Measurements from ENCODE around the gene C3orf18. TPM values are rescaled to one million over a fixed set of nuclear protein-coding genes. Genes with fewer than 3 reads are reported as not detected.
"Not testable (repeated sequence)": the region's sequence is repeated elsewhere in the genome, so short reads cannot be mapped to it uniquely, and the experiment has no call there.

Gene C3orf18
- total RNA-seq, 1 donor from 2014 or later, result 1.5 TPM

DNA sequence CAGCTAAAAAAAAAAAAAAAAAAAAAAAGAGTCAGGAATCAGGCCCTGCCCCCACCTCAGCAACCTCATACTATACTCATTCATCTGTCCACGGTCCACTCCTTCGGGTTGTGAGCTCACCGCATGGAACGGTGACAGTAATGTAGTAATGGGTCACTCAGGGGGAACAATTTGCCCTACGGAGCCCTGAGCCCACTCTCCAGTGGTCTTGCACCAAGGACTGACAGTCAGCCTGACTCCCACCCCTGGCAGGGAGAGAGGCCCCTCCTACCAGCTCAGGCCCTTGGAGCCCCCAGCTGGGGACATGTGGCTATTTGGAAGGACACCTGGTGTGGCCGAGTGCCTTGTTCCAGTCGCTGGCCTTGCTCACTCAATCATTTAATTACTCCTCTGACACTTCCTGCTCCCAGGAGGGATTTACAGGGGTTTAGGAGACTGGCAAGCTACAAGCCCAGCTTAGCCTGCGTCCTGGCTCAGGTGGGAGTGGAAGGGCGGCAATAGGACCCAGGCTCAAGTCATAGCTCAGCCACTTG is 44.2 kb downstream of the C3orf18 start:
- DNase-seq (ENCODE audit: low read depth in 2 of 2), result no peak

DNA sequence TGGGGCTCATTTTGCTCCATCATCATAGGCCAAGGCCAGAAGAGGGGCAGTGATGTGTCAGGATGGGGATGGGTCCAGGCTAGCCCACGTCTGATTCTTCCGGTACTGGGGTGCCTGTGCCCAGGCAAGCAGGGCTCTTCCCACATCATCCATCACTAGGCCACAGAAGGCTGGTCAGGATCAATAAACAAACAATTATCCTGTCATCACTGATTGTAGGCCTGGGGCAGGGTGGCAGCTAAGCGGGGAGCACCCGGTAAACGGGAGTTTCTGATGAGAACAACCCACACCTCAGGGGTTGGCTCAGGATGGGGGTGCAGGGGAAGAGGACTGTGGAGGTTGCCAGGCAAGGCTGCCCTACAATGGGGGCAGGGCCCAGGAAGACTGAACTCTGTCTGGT is 46.0 kb downstream of the C3orf18 start:
- no peak for DNase-seq (ENCODE audit: low read depth in 2 of 2)

DNA sequence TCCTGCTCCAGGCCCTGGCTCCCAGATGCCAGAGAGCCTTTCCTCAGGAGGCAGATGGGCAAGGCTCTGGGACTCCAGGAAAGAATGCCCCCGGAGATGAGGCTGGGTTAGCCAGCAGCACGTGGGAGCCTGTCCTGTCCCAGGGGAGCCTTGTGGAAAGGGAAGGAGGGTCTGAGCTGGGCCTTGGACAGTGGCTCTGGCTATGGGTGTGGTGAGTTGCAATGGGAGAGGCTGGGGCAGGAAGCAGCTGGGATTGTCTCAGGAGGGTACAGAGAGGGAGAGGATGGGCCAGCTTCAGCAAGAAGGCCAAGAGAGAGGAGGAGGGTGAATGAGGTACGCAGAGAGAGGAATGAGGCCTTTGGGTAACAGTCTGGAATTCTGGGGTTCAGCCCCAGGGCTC is 46.7 kb downstream of the C3orf18 start:
- DNase-seq (ENCODE audit: low read depth in 2 of 2), result no peak

DNA sequence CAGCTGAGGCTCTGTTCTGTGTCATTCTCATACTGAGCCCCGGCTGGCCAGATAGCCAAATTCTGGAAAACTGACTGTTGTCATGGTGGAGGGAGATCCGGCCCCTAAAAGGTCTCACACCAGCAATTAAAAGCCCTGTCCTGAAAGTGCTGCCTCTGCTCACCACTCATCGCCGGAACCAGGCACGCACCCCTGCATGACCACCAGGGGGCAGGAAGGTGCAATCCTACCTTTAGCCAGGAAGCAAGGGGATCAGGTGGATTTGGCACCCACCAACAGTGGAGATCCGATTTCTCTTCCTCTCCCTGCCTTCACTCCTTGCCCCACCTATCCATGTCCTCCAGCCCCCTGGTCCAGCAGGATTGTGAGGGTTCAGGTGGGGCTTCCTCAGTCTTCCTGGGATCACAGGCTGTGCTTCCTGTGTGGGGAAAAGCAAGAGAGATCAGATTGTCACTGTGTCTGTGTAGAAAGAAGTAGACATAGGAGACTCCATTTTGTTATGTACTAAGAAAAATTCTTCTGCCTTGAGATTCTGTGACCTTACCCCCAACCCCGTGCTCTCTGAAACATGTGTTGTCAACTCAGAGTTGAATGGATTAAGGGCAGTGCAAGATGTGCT is 48.0 kb downstream of the C3orf18 start:
- DNase-seq (ENCODE audit: low read depth in 2 of 2), result peak; percentile 14 to 45

DNA sequence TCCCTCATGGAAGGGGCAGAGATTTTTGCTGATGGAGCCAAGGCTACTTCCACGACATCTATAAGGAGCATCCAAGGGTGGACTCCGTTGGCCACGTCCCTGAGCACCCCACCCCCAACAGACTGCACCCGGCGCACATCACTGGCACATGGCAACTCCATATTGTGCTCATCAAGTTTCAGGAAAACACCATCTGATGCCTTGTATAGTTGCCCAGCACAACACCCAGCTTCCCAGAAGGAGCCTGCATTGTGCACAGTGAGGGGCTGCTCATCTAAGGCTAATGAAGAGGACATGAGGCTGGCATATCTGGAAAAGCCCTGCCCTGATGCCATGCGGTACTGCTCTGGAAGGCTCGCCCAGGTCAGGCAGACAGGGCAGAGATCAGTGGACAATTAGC is 49.1 kb downstream of the C3orf18 start:
- DNase-seq (ENCODE audit: low read depth in 2 of 2), result no peak

DNA sequence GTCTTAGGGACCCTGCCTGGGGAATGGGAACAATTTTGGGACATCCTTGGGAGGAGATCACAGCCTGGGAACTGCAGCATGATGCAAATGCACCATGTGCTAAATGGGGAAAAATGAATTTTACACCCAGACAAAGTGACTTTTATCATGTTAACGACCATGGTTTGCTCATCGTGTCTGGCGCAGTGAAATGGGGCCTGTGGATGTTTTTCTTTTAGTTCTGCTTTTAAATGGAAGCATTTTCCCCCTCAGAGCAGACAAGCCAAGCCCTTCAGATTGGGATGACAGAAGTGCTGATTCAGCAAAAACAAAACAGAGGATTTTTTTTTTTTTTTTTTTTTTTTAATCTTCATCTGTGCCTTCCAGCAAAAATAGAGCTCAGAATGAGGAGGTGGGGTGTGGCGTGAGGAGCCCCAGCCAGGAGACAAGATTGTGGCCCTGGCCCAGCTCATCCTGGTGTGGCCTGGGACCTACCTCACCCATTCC is 49.8 kb downstream of the C3orf18 start:
- no peak for DNase-seq (ENCODE audit: low read depth in 2 of 2)

DNA sequence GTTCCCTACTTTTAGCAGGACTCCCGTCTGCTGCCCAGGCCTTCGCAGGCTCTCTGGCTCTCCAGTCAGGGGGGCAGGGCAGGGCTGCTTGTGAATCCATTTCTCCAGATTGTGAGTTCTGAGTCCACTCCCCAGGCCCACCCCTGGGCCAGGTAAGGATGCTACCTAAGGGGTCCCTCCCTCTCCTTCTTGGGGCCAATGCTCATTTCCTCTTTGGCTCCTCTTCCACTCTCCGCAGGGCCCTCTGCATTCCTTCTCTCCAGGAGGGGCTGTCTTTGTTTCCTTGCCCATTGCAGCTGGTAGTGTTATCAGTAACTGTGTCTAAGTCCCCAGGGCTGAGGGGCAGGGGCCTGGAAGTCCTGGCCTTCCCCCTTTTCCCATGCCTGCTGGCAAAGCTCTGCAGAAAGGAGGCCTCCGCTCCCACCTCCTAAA is 51.1 kb downstream of the C3orf18 start:
- no peak for DNase-seq (ENCODE audit: low read depth in 2 of 2)

DNA sequence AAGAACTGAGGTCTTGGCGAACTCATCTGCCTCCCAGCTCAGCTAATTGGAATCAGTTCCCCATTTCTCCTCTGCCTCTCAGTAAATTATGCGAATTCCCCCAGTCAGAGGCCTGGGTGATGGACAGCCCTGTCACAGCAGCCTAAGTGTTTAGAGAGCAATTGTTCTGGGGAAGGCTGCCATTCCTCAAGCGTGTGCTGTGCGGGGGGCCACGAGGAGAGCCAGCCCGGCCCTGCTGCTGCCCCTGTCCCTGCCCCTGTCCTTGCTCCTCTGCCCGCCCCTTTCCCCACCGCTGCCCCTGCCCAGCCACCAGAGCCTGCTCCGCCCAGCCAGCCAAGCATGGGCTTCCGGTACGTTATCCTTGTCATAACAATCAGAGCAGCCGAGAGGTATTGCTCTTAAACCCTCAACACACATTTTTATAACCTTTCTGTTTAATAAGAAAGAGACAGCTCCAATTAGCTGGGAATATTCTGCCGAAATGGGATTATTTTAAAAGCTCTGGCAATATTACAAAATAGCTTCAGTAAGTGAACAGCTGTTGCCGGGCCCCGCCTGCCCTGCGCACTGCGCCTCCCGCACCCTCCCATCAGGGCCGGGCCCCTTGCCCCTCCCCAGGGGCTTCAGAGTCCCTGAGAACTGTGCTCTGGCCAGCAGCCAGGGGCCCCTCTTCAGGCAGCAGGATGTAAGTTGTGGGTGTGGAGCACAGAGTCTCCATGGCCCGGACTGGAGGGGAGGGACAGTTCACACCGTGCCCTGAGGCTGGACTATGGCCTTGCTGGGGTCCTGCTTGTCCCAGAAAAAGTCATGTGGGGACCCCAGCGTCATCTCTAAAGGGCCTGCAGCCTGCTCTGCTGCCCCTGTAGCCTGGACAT is 51.7 kb downstream of the C3orf18 start:
- peak in 1 of 2 donors; percentile 25 for DNase-seq (ENCODE audit: low read depth in 2 of 2)

DNA sequence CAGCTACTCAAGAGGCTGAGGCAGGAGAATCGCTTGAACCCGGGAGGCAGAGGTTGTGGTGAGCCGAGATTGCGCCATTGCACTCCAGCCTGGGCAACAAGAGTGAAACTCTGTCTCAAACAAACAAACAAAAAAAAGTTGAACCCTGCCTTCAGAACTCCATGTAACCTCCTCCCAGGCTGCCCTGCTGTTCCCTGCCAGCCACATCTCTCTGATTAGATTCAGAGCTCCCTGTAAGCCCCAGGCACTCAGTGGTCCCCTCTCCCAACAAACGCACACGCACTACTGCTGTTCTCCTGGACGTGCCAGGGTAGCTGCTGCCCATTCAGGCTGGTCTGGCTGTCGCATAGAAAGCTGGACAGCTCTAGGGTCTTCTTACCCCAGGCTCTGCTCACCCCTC is 54.6 kb downstream of the C3orf18 start:
- not testable (repeated sequence) for DNase-seq (ENCODE audit: low read depth in 2 of 2)

DNA sequence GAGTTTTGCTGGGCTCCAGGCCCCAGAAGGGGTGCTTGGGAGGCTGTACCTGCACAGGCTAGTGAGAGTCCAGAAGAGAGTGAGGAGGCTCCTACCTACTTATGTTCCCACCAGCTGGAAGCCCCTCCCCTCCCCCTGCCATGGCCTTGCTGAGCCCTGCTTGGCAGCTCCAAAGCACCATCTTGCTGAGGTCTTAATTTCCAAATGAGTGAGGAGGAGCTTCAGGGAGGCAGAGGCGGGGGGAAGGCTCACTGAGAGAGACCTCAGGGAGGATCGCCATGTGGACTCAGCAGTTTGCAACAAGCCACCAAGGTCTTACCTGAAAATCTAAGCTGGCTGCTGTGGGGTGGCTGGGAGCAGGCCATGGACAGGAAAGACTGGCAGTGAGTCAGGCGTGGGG is 55.4 kb downstream of the C3orf18 start:
- no peak for DNase-seq (ENCODE audit: low read depth in 2 of 2)

DNA sequence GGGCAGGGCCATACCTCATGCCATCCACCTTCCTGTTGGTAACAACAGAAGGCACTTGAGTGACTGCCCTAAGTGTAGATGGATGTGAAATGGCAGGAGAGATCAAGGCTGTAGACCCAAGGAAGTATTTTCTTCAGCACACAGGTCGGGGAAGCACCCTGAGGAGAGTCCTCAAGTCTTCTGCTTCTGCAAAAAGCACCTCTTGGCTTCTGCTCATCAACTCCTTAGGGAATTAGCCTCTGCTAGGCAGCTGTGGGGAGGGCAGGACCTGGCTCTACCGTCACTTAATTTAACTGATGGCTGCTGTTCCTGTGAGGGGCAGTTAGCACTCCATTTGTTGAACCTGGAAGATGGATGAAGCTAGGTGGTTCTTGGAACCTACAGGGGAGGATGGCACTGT is 57.2 kb downstream of the C3orf18 start:
- no peak for DNase-seq (ENCODE audit: low read depth in 2 of 2)

DNA sequence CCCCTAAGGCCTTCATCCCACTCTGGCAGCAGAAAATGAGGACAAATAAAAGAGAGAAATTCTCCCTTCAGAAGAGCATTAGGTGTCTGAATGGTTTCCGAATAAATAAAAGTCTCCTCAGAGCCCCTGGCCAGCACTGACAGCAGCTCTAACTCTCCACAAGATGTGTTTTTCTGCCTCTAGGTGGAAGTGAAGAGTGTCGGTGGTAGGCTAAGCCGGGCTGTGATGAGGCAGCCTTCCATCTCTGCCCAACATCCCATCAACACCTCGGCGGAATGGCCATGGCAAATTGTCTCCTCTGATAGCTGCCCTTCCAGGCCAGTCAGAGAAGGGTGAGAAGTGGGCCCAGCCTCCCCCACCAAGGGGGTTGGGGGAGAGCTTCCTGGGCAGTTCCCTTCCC is 57.8 kb downstream of the C3orf18 start:
- no peak for DNase-seq (ENCODE audit: low read depth in 2 of 2)

DNA sequence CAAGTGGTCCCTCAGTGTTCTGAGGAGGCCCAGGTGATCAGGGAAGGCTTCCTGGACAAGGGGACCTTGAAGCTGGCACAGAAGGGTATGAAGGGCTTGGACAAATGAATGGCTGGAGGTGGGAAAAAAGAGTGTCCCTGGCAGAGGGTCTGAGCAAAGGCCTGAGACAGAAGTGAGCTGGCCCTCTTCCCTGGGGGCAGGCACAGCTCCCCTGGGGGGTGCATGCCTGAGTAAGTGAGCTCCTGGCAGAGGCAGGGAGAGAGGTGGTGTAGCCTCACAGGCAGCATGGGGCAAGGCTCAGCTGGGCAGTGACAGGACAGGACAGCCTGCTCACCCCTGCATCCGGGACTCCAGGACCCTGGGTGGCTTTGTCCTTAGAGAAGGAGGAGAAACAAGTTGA is 58.7 kb downstream of the C3orf18 start:
- no peak for DNase-seq (ENCODE audit: low read depth in 2 of 2)

Other genes with a start within 250 kb of the C3orf18 start
- 384 and 564 TPM in 2 replicates for gene HYAL2, start 245.0 kb downstream of the C3orf18 start, total RNA-seq
- gene TUSC2, start 239.5 kb downstream of the C3orf18 start, total RNA-seq, result 20.7 and 22.3 TPM in 2 replicates
- gene RASSF1, start 226.9 kb downstream of the C3orf18 start, total RNA-seq, result 12.6 and 23.9 TPM in 2 replicates
- under 0.01 and 0.25 TPM in 2 replicates for gene ZMYND10, start 222.0 kb downstream of the C3orf18 start, total RNA-seq
- gene NPRL2, start 217.0 kb downstream of the C3orf18 start, total RNA-seq, result 12.3 and 16.9 TPM in 2 replicates
- gene CYB561D2, start 216.9 kb downstream of the C3orf18 start, total RNA-seq, result 18.9 and 23.9 TPM in 2 replicates
- 27.0 and 43.9 TPM in 2 replicates for gene TMEM115, start 208.2 kb downstream of the C3orf18 start, total RNA-seq
- gene CACNA2D2, start 64.1 kb downstream of the C3orf18 start, total RNA-seq, result under 0.01 TPM in 2 replicates
- 4.0 and 4.8 TPM in 2 replicates for gene HEMK1, start 1.8 kb upstream of the C3orf18 start, total RNA-seq
- 0.13 and 0.38 TPM in 2 replicates for gene CISH, start 44.0 kb upstream of the C3orf18 start, total RNA-seq
- gene MAPKAPK3, start 49.4 kb upstream of the C3orf18 start, total RNA-seq, result 5.9 and 8.2 TPM in 2 replicates
- under 0.01 TPM in 1 of 2 replicates, not detected in the other for gene DOCK3, start 107.2 kb upstream of the C3orf18 start, total RNA-seq

All from dermis microvascular lymphatic vessel endothelial cell (primary cell).